HG02885 (cell line): ENCODE results near the gene CLDN6.

Experiments
- ATAC-seq: cut with Tn5 transposase; IDR thresholded peaks from one replicate; pipeline ENCODE4 v1.9.1; 2021; ENCODE audit warnings: mild to moderate bottlenecking; ENCODE audit not compliant: unreplicated experiment, poor library complexity

The CLDN6 gene

DNA sequence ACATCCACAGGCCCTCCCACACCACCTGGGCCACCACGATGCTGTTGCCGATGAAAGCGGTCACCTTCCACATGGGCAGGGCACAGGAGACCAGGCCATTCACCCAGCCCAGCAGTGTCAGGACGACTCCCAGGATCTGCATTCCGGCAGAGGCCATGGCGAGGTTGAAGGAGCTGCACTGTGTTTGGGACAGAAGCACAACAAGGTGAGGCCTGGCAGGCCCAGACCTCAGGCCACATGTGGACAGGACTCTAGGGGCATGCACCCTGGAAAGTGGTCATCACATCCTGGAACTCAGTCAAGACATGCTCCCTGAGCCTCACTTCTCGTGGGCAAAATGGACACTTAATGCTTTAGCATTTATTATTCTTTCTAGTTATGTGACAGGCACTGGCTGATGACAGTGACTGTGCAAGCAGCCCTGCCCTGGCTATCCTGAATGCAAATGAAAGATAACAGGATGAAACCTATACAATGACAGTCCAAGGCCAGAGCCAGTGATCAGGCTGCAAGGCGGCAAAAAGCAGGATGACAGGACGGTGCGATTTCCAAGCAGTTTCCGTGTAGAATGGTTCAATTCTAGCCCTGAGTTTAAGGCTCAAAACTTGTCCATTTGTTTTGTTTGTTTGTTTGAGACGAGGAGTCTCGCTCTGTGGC is 2.0 kb downstream of the CLDN6 start:
- no peak for ATAC-seq

DNA sequence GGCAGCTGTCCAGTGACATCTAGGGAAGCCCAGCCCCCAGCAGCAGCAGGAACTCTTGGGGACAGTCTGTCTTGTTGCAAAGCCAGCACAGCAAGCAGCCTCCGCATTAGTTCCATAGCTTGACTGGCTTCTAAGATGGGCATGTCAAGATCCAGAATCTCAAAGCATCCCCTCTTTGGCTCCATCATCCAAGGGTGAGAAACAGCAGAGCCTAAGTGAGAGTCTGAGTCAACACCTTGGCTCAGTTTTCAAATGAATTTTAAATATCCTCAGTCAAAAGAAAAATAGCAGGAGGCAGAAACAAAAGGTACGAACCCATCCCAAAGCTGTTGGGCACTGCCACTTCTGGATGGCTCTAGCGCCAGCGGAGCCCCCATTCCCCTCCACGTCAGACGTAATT is 3.0 kb downstream of the CLDN6 start:
- no peak for ATAC-seq

DNA sequence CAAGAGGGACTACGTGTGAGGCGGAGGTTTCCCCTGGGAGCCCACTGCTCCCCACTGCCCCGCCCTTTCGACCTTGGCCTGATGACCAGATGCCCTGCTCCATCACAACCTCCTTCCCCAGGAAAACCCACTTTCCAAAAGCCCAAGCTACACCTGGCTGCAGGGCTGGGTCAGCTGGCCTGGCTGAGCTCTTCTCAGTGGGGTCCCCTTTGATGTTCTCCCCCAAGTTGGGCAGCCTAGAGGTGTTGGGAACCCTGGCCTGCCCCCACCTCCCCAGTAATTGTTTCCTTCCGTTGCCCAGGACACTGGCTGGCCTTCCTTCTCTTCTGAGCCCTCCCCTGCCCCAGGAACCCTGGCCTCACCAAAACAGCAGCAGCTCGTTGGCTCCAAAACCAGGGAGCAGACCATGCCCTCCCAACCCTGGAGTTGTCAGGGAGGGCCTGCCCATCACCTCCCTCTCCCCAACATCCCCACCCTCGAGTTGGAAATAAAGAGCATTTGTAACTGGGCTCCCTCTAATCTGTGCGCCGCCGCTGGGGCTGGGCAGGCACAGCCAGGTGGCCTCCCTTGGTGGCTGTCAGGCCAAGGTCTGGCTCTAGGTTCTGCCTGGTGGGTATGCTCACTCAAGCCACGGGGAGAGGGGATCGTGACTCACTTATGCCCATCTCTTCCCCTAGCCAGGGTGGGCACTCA is 3.8 kb downstream of the CLDN6 start:
- ATAC-seq: no peak

DNA sequence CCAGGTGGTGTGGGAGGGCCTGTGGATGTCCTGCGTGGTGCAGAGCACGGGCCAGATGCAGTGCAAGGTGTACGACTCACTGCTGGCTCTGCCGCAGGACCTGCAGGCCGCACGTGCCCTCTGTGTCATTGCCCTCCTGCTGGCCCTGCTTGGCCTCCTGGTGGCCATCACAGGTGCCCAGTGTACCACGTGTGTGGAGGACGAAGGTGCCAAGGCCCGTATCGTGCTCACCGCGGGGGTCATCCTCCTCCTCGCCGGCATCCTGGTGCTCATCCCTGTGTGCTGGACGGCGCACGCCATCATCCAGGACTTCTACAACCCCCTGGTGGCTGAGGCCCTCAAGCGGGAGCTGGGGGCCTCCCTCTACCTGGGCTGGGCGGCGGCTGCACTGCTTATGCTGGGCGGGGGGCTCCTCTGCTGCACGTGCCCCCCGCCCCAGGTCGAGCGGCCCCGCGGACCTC is 4.5 kb downstream of the CLDN6 start:
- no peak for ATAC-seq

DNA sequence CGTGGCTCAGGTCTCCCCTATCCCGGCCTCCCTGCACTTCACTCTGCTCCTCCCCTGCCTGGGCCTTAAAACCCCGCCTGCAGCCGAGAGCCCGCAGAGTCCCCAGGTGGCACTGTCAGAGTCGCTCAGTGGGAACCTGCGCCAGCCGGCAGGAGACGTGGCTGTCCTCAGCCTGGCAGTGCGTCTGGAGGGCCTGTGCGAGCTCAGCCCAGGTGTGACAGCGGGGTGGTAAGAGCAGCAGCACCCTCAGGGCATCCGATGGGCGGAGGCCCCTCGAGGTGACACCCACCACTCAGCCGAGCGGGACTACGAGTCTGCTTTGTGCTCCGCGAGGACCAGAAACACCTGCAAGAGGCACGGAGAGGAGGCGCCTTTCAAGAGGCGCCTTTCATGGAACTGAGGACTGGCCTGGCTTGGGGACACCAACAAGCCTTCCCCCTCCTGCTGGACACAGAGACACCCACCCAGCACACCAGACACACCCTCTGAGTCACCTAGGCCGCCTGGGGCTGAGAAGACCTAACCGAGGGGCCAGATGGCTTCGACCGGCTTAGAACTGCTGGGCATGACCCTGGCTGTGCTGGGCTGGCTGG is 5.1 kb downstream of the CLDN6 start, which contains the start of gene CLDN9:
Gene CLDN9 (plus strand): TSS at position 96 of the 593 bp plus-strand sequence. CDS start 440 bp downstream, at position 536.
- no peak for ATAC-seq

DNA sequence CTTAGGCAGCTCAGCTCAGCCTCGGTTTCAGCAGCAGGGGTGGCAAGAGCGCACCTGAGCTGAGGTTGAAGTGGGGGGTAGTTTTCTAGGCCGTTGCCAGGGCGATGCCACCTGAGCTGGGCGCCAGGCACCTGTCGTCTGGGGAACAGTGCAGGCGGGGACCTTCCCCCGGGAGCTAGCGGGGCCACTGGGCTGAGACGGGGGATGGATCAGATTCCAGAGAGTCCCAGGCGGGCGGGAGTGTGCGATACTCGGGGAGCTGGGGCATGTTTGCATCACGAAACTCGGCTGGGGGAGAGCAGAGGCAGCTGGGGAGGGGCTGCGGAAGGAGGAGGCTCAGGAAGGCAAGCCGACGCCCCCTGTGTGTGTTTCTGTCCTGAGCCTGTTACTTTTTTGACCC is 5.7 kb downstream of the CLDN6 start:
- no peak for ATAC-seq

DNA sequence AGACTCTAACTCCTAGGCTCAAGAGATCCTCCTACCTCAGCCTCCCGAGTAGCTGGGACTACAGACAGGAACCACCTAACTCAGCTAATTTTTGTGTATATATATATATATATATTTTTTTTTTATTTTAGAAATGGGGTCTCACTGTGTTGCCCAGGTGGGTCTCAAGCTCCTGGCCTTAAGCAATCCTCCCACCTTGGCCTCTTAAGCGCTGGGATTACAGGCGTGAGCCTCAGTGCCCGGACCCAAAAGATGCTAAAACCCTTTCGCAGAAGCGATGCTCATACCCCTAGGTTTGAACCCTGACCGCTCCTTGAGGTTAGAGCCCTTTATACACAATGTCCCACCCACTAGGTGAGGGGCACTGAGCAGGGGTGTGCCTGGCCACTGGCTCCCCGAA is 7.5 kb downstream of the CLDN6 start:
- no peak for ATAC-seq

DNA sequence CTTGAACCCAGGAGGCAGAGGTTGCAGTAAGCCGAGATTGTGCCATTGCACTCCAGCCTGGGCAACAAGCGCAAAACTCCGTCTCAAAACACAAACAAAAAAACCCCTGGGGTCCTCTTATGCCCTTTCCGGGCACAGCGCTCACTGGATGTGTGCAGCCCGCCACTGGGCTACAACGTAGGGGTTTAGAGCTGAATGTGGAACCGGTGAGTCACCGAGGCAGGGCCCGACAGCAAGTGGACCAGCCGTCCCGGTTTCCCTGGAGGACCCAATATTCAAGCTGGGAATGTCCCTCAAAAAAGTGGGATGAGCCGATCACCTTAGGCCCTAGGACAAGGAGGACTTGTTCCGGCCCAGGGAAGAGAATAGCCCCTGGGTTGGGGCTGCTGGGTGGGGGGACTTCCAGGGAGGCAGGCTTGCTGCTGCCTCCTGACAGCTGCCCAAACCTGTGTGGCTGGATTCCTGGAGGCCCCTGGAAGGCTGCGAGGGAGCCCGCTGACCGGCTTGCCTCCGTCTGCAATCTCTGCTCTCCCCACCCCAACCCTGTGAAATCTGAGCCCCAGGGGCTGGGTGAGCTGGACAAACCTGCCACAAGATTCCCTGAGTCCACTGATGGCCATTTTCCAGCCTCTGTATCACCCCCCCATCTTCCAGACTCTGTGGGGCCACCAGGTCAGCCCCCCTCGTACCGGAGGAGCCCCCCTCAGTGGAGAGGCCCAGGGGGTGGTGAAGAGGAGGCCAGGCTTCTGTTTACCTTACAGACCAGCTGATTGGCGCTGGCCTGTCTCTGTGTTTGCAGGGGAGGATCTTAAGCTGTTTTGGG is 8.2 kb downstream of the CLDN6 start:
- ATAC-seq: no peak

DNA sequence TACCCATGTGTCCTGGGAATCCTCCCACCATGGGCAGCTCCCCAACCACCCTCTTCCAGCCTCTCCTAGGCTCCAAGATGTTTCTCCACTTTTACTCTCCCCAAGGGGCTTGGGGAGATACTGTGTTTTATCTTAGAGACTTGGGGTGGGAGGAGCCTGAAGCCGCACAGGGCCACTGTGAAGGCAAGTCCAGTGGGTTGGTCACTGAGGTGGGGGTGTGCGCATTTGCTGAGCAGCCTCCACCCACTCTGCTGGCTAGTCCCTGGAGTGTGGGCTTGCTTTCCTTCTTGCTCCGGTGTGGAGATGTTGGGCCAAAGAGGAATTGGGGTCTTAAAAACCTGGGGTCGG is 9.3 kb downstream of the CLDN6 start:
- no peak for ATAC-seq

DNA sequence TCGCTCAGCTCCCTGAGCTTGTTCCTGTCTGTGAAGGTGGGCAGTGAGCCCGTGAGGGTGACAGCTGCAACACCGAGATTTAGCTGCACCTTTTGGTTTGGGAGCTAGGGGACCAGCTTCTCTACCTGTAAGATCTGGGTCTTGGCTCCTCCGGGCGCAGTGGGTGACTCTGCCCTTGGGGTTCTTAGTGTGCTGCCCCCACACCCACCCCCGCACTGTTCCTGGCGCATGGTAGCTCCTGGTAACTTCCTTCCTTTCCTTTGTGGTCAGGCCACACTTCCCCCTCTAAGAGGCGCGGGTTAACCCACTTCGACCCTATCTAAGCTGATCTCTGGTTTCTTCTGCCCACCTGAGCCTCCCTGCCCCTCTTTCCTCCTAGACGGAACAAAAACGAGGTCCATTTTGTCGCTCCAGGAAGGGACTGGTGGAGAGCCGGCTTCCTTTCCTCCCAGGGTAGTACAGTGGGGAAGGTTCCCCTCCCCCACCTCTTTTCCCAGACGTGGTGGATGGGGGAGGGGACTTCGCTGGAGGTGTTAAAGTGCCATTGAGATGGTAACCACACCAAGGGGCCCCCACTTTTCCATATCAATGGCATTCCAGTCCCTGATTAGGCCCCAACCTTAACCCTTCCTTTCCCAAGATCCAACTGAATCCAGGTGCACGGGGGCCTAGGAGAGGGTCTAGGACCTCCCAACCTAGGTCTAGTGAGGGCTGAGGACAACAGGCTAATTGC is 9.9 kb downstream of the CLDN6 start:
- ATAC-seq: no peak

DNA sequence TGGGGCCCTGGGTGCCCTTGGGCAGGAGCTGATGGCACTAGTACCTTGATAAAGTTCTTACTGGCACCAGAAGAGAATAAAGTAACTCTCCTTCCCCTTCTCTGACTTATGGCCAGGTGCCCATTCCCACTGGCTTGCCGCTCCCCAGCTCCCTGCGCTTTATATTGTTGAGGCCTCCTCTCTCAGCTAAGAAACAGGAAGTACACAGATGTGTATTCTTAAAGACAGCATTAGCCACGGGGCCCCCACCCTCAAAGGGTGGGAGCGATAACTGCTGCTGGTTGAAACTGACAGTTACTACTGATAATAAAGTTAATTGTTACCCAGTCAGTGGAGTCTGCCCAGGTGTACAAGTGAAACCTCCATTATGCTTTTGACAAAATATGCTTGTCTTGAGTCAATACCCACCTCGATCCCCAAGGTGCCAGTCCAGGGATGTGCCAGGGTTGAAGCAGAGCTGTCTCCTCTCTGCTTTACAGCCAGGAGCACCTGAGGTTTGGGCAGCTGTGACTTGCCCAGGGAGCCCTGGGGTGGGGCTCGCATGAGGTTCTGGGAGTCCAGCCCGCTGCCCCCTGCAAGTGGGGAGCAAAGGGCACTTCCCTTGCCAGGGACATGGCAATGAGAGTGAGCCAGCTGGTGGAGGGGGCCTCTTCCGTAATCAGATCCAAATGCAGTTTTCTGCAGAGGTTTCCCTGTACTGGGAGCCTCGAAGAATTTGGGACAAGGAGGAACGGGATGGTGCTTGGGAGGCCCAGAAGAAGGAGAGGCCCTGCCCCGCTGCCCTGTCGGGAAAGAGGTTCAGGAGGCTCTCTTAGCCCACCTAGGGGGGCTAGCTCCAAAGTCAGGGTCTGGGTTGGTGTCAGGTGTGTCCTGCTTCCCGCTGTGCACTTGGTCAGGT is 10.7 kb downstream of the CLDN6 start:
- ATAC-seq: no peak

DNA sequence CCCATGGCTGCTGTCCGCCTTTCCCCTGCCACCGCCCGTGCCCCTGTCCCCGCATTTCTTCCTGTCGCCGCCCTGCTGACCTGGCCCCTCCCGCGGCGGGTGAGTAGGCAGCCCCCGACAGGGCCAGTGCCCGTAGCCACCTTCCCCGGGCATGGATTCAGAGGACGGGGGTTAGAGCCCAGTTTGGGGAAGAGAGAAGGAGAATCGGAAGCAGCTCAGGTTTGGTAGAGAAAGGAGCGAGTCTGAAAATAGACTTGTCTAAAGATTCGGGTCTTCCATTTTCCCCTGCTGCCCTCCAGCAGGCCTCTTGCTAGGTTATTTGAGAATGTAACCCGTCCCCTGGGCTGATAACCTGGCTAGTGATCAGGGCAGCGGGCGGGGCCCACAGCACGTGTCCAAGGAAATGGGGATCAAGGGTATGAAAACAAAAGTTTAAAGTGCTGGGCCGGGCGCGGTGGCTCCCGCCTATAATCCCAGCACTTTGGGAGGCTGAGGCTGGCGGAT is 13.2 kb downstream of the CLDN6 start:
- ATAC-seq: no peak

DNA sequence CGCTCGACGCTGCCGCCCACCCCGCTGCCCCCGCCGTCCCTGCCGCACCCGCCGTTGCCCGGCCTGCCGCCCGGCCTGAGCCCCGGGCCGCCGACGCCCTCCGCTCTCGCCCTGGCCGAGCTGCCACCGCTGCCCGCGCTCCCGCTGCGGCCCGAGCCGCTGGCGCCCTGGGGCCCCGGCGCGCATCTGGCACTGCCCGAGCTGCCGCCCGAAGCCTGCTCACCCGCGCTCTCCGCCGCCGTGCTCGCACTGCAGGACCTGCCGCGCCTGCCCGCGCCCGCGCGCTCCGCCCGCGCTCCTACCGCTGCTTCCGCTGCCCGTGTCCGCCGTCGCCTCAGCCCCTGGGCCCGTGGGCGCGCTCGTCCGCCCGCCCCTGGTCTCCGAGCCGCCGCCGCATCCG is 13.7 kb downstream of the CLDN6 start:
- peak; percentile 16 for ATAC-seq

DNA sequence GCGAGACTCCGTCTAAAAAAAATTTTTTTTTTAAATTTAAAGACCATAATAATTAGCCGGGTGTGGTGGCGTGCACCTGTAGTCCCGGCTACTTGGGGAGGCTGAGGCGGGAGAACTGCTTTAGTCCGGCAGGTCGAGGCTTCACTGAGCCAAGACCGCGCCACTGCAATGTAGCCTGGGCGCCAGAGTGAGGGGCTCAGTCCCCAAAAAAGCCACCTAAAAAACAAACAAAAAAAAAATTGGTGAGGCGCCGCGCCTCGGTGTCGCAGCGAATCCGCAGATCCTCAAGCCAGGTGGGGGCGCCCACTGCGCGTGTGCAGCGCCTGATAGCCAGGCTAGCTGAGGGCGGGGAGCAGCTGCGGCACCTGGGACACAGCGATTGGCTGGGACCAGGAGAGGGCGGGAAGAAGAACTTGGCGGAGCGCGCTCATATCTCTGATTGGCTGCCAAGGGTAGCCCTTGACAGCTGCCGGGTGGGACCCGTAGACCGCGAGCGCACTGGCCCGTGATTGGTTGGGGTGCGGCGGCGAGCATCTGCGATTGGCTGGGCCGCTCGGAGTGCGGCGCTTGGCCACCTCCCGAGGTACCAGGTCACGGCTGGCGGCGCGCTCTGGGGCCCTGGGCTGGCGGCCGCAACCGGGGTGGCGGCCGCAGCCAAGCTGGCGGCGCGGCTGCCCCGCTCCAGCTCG is 14.3 kb downstream of the CLDN6 start:
- peak; percentile 97 for ATAC-seq

DNA sequence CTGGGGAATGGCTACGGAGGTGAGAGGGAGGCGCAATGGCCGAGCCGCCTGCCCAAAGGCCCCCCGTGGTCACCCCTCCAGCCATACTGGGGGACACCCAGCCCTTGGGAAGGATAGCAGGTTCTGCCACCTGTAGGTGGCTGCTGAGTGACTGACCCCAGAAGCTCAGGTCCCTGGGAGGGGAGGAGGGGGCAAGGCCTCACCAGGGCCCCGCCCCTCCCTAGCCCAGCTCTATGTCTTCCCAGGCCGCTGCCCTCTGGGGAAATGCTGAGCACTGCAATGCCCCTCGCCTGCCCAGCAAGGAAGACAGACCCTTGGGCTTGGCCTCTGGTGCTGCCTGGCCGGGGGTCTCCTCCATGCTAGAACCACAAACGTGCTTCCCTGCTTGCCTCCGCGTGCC is 16.7 kb downstream of the CLDN6 start:
- ATAC-seq: no peak

DNA sequence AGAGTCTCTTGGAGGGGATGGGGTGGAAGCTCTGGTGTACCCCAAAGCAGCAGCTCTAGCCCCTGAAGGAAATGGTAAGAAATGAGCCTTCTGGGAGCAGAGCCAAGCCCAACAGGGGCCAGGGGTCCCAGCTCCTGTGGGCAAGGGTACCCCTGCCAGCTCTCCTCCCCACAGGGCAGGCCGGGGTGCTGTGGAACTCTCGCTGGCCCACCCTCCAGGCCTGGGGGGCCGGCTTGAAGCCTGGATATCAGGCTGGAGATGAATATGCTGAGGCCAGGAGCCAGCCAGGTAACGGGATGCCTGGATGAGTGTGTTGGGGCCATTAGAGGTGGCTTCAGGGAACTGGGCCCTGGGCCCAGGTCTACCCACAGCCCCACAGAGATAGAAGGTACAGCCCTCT is 17.4 kb downstream of the CLDN6 start:
- ATAC-seq: no peak

DNA sequence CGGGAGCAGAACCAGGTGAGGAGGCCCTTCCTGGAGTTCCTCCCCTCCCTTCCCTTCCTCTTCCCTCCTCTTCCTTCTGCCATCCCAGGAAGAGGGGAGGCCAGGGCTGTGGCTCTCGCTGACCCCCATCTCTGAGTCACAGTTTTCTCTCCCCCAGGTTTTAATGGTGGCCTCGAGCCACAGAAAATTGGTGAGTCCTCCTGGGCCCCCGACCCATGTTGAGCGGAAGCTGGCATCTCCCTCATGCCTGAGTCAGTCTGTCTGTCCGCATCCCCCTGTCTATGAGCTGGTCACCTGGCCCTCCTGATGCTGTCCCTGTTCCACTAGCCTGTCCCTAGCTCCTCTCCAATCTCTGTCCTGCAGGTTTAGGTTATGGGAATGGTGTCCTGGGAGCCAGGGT is 18.1 kb downstream of the CLDN6 start:
- no peak for ATAC-seq

DNA sequence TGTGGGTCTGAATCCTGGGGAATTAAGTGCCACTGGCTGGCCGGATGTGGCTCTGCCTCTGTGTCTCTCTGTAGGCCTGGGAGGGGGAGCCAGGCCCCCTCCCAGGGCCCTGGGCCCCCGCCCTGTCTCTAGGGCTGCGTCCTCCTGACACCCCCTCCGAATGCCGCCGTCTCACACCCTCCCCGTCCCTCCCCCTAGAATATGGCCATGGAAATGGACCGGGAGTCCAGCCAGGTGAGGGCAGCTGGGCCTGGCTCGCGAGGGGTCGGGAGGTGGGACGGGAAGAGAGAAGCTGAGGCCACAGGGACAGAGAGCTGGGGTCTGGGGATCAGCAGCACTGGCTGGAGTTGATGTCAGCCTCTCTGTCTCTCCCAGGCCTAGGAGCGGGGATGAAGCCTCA is 21.7 kb downstream of the CLDN6 start:
- no peak for ATAC-seq
